HFFc6 (cell line): ENCODE measurements around the gene CMSS1. TPM values are rescaled to one million over a fixed set of nuclear protein-coding genes. Genes with fewer than 3 reads are reported as not detected.

Experiments used
- DNase-seq: peaks from one replicate; pipeline ENCODE4 v3.0.0-alpha.2; 2018
- H3K27ac Mint-ChIP-seq: 2 replicates; pipeline ENCODE4 v1.8.0; 2020; ENCODE audit warnings: mild to moderate bottlenecking, mixed read lengths
- H3K27me3 Mint-ChIP-seq: 2 replicates; pipeline ENCODE4 v1.8.0; 2021; ENCODE audit warnings: mild to moderate bottlenecking, moderate library complexity, mixed read lengths; ENCODE audit not compliant: insufficient read depth
- H3K36me3 Mint-ChIP-seq: 2 replicates; pipeline ENCODE4 v1.8.0; 2021; ENCODE audit warnings: low read depth, mixed read lengths
- H3K4me1 Mint-ChIP-seq: 2 replicates; pipeline ENCODE4 v1.8.0; 2020; ENCODE audit warnings: low read depth, mixed read lengths
- H3K4me3 Mint-ChIP-seq: 2 replicates; pipeline ENCODE4 v1.8.0; 2020; ENCODE audit warnings: mild to moderate bottlenecking, moderate library complexity, mixed read lengths
- H3K9me3 Mint-ChIP-seq: 2 replicates; pipeline ENCODE4 v1.8.0; 2020; ENCODE audit warnings: mild to moderate bottlenecking, mixed read lengths
- CTCF ChIP-seq: fragments of 200-600 bp; sonication (generic); IDR thresholded peaks from 2 replicates; pipeline ENCODE4 v1.5.0; 2021; ENCODE audit warnings: antibody characterized with exemption, mild to moderate bottlenecking
- total RNA-seq, 6 experiments: library from RNA; stranded (reverse); fragmentation: NEBNext Ultra II Directional; extraction: Animal tissue kit (Norgen Biotek cat#: 25700); gene quantifications; 2 replicates in 1 of 6; 3 replicates in 5 of 6; pipeline ENCODE4 v1.2.3, GENCODE V29; 2021

The CMSS1 gene
- total RNA-seq, 6 experiments from 2014 or later, result 27.8 to 47.0 (median 38.1) TPM

DNA sequence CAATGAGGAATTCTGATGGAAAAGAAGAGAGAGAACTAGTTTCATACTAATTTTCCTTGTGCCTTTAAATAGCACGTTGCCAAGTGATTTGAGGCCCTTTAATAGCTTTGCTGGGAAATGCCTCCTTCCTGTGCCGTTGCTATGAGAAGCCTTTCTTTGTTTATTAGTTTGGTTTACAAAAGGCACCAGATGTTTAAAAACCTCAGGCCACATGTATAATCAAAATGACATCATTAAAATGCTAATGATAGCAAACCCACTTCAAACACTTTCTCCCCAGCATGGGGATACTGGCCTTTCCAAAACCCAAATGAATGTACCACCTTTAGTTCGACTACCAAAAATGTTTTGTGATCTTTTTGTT, 393.1 kb downstream of the CMSS1 start:
- H3K27ac Mint-ChIP-seq, result peak overlapping the region; percentile 85
- H3K36me3 Mint-ChIP-seq, result no peaks in the 10 kb centered on the region
- no peaks in the 10 kb centered on the region for H3K27me3 Mint-ChIP-seq
- H3K4me1 Mint-ChIP-seq, result peaks cover 24% of the 10 kb centered on the region
- no peaks in the 10 kb centered on the region for H3K9me3 Mint-ChIP-seq
- TF ChIP-seq CTCF, result no peak
- H3K4me3 Mint-ChIP-seq, result peak overlapping the region; percentile 3; the same call in 1 of the 2 replicates
- peak; percentile 88 for DNase-seq

DNA sequence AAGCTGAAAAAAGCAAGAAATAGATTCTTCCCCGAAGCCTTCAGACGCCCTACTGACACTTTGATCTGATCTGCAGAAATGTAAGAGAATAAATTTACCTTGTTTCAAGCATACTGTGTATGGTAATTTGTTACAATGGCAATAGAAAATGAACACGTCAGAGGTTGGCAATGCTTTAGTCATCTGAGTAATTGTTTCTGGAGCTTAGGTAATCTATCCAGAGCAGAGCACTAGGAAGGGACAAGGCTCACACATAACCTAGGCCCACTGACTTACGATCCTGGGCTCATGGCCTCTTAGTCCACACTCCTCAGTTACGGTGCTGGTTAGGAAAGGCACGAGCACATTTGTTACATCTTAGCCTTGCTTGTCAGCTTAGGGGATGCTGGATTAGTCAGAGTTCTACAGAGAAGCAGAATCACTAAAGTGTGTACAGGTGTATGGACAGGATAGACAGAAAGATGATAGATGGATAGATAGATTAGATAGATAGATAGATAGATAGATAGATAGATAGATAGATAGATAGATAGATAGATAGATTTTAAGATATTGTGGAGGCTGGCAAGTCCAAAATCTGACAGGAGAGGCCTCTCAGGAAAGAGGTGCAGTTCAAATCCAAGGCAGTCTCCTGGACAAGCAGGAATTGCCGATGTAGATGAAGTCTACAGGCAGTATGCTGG, 396.4 kb downstream of the CMSS1 start:
- Mint-ChIP-seq H3K27me3 (no peaks in the 10 kb centered on the region; the same call in 1 of the 2 replicates), H3K9me3 (peaks cover 5% of the 10 kb centered on the region), H3K36me3 (peaks cover 6% of the 10 kb centered on the region), H3K4me1 (peaks cover 35% of the 10 kb centered on the region), H3K4me3 (no peak overlapping the region), H3K27ac (no peak overlapping the region)
- DNase-seq, result no peak
- no peak for TF ChIP-seq CTCF

DNA sequence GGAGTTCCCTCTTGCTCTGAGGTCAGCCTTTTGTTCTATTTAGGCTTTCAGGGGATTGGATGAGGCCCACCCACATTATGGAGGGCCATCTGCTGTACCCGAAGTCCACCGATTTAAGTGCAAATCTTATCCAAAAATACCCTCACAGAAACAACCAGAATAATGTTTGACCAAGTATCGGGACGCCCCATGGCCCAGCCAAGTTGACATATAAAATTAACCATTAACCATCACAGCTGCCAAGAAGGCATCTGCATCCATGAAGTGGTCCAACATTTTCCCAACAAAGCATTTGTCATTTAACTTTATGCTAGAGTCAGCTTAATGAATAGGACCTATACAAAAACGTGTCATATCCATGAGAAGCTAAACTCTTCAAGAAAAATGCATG, 396.9 kb downstream of the CMSS1 start:
- H3K36me3 Mint-ChIP-seq, result peaks cover 11% of the 10 kb centered on the region
- H3K4me3 Mint-ChIP-seq, result no peak overlapping the region
- TF ChIP-seq CTCF, result no peak
- H3K27ac Mint-ChIP-seq, result no peak overlapping the region
- H3K9me3 Mint-ChIP-seq, result peaks cover 11% of the 10 kb centered on the region
- DNase-seq, result no peak
- H3K4me1 Mint-ChIP-seq, result peaks cover 35% of the 10 kb centered on the region
- H3K27me3 Mint-ChIP-seq, result no peaks in the 10 kb centered on the region; the same call in 1 of the 2 replicates

DNA sequence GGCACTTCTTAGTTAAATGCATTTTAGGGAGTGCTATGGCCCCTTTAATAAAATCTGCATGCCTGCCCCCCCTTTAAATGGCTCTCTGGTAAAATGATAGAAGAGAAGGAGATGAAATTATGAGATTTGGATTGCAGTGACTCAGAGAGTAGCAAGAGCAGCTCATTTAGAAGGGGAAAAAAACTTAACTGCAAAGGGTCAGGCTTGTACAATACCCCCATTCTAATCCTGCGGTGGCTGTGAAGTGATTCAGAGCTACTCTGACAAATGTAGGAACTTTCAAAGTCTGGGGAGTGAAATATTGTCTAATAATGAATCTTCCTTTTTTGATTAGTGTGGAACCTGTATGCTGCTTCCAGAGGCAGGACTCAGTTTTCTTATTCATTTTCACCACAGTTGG, 399.1 kb downstream of the CMSS1 start:
- peaks cover 20% of the 10 kb centered on the region for H3K36me3 Mint-ChIP-seq
- no peaks in the 10 kb centered on the region; the same call in 1 of the 2 replicates for H3K27me3 Mint-ChIP-seq
- H3K4me3 Mint-ChIP-seq, result no peak overlapping the region
- peaks cover 15% of the 10 kb centered on the region for H3K4me1 Mint-ChIP-seq
- no peak for TF ChIP-seq CTCF
- H3K9me3 Mint-ChIP-seq, result peaks cover 17% of the 10 kb centered on the region
- DNase-seq, result no peak
- H3K27ac Mint-ChIP-seq, result no peak overlapping the region

DNA sequence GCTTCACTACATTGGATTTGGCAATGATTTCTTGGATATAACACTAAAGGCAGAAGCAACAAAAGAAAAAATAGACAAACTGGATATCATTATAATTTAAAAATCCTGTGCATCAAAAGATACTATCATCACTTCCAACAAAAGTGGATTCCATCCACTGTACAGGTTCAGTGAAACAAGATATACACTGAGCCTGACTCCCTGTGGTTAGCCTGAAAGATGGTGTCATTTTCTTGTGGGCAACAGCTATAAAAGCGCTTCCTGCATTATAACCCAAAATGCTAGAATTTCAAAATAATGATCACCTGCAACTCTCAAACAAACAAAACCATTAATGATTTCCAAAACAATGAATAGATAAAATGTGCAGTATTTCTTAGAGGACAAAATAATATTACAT, 403.5 kb downstream of the CMSS1 start:
- no peak overlapping the region for H3K4me3 Mint-ChIP-seq
- peaks cover 18% of the 10 kb centered on the region for H3K4me1 Mint-ChIP-seq
- peaks cover 17% of the 10 kb centered on the region for H3K9me3 Mint-ChIP-seq
- no peak overlapping the region for H3K27ac Mint-ChIP-seq
- H3K36me3 Mint-ChIP-seq, result peaks cover 20% of the 10 kb centered on the region
- no peaks in the 10 kb centered on the region for H3K27me3 Mint-ChIP-seq
- DNase-seq, result no peak
- no peak for TF ChIP-seq CTCF
